Measurements from ENCODE around the gene ADAMTS16. TPM values are rescaled to one million over a fixed set of nuclear protein-coding genes. Genes with fewer than 3 reads are reported as not detected.

The ADAMTS16 gene
- total RNA-seq, 1 experiment from 2014 or later: 0.11 TPM

DNA sequence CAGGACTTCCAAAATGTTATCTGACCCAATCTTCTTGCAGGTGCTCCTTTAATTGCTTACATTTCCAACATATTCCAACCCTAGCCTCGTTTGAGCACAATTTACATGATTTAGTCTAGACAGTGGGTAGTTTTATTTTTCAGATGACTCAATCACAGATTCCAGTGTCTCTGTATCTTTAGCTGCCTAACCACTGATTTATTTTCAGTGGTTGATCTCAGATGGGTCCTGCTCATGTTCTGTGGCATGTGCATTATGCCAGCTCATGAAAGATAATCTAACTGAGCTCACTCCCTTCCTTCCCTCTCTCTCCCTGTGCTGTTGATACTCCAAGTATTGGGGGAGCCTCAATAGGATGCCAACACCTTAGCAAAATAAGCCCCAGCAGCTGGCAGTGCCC is 176.2 kb downstream of the ADAMTS16 start:
- Mint-ChIP-seq H3K27me3 (ENCODE audit: insufficient read depth, unreplicated experiment) (no peaks in the 10 kb centered on the region), H3K9me3 (ENCODE audit: unreplicated experiment) (no peaks in the 10 kb centered on the region), H3K4me3 (ENCODE audit: unreplicated experiment) (no peak overlapping the region), H3K36me3 (ENCODE audit: insufficient read depth, unreplicated experiment) (no peaks in the 10 kb centered on the region), H3K4me1 (ENCODE audit: low read depth, unreplicated experiment) (no peaks in the 10 kb centered on the region), H3K27ac (ENCODE audit: unreplicated experiment) (no peak overlapping the region)
- intact Hi-C loops (cut with micrococcal nuclease; ENCODE audit: unreplicated experiment): no loop called here
- Histone ChIP-seq H3K36me3 (ENCODE audit: control insufficient read depth, insufficient read depth, low read length) (no peaks in the 10 kb centered on the region), H3K4me1 (no peaks in the 10 kb centered on the region), H3K9me3 (no peaks in the 10 kb centered on the region), H3K4me3 (ENCODE audit: low read depth, low read length) (no peak overlapping the region), H3K27me3 (replicated peaks; ENCODE audit: control insufficient read depth, insufficient read depth, low read length) (no peaks in the 10 kb centered on the region)
- POLR2A ChIA-PET: no interaction called here
- CTCF ChIA-PET: no interaction called here
- DNase-seq: no peak
- no TSS peak for BruUV-seq (replicated peaks)
- TF ChIP-seq, protein P1, sequence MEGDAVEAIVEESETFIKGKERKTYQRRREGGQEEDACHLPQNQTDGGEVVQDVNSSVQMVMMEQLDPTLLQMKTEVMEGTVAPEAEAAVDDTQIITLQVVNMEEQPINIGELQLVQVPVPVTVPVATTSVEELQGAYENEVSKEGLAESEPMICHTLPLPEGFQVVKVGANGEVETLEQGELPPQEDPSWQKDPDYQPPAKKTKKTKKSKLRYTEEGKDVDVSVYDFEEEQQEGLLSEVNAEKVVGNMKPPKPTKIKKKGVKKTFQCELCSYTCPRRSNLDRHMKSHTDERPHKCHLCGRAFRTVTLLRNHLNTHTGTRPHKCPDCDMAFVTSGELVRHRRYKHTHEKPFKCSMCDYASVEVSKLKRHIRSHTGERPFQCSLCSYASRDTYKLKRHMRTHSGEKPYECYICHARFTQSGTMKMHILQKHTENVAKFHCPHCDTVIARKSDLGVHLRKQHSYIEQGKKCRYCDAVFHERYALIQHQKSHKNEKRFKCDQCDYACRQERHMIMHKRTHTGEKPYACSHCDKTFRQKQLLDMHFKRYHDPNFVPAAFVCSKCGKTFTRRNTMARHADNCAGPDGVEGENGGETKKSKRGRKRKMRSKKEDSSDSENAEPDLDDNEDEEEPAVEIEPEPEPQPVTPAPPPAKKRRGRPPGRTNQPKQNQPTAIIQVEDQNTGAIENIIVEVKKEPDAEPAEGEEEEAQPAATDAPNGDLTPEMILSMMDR (IDR thresholded peaks at IDR 0.05; ENCODE audit: insufficient read depth in 1 of 2, low read depth in 1 of 2, low read length in 1 of 2, severe bottlenecking in 1 of 2, unreplicated experiment in 1 of 2): no peak

DNA sequence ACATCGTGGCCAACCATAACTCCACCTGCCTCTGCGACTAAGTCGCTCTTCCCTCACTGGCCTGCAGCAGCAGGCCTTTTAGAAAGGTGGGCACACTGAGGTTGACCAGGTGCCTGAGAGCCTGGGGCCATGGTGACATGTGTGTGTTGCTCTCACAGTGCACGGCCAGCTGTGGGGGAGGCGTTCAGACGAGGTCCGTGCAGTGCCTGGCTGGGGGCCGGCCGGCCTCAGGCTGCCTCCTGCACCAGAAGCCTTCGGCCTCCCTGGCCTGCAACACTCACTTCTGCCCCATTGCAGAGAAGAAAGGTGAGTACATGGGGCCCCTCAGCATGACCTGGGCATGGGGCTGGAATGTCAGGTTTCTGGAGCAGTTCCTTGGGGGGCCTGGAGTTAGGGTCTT is 177.8 kb downstream of the ADAMTS16 start:
- Mint-ChIP-seq H3K27me3 (ENCODE audit: insufficient read depth, unreplicated experiment) (no peaks in the 10 kb centered on the region), H3K36me3 (ENCODE audit: insufficient read depth, unreplicated experiment) (no peaks in the 10 kb centered on the region), H3K4me1 (ENCODE audit: low read depth, unreplicated experiment) (no peaks in the 10 kb centered on the region), H3K9me3 (ENCODE audit: unreplicated experiment) (no peaks in the 10 kb centered on the region), H3K27ac (ENCODE audit: unreplicated experiment) (no peak overlapping the region), H3K4me3 (ENCODE audit: unreplicated experiment) (no peak overlapping the region)
- Histone ChIP-seq H3K4me3 (ENCODE audit: low read depth, low read length) (no peak overlapping the region), H3K36me3 (ENCODE audit: control insufficient read depth, insufficient read depth, low read length) (no peaks in the 10 kb centered on the region), H3K9me3 (no peaks in the 10 kb centered on the region), H3K4me1 (no peaks in the 10 kb centered on the region), H3K27me3 (replicated peaks; ENCODE audit: control insufficient read depth, insufficient read depth, low read length) (no peaks in the 10 kb centered on the region)
- no peak for DNase-seq
- intact Hi-C loops (cut with micrococcal nuclease; ENCODE audit: unreplicated experiment): no loop called here
- no TSS peak for BruUV-seq (replicated peaks)
- POLR2A ChIA-PET: no interaction called here
- CTCF ChIA-PET: no interaction called here
- TF ChIP-seq, protein P1 (IDR thresholded peaks at IDR 0.05; ENCODE audit: insufficient read depth in 1 of 2, low read depth in 1 of 2, low read length in 1 of 2, severe bottlenecking in 1 of 2, unreplicated experiment in 1 of 2): no peak

DNA sequence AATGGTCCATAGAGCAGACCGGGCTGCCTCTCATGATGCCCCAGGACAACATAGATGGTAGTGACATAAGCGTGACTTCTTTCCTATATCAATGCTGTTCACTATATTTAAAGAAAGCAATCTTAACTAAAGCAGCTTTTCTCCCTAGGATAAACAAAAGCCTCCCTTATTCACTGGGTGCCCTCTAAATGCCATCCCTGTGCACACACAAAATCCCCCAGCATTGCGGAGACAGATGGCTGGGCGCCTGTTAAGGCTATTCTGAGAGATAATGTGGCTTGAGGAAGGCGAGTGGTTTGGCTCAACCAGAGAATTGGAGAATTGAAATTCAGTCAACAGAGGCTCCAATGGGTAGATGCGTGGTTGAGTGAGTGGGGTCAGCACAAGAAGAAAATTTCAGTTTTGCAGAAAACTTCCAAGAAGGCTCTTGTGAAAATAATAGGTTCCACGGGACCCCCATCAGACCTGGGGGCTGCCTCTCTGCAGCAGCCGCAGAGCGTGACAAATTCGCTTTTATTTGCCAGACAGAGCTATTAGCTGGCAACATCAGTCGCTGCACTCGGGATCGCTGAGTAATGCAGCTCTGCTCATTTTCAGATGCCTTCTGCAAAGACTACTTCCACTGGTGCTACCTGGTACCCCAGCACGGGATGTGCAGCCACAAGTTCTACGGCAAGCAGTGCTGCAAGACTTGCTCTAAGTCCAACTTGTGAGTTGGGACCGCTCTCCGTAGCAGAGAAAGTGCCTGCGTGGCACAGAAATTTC is 178.5 kb downstream of the ADAMTS16 start:
- Mint-ChIP-seq H3K36me3 (ENCODE audit: insufficient read depth, unreplicated experiment) (no peaks in the 10 kb centered on the region), H3K27me3 (ENCODE audit: insufficient read depth, unreplicated experiment) (no peaks in the 10 kb centered on the region), H3K4me1 (ENCODE audit: low read depth, unreplicated experiment) (no peaks in the 10 kb centered on the region), H3K27ac (ENCODE audit: unreplicated experiment) (no peak overlapping the region), H3K9me3 (ENCODE audit: unreplicated experiment) (no peaks in the 10 kb centered on the region), H3K4me3 (ENCODE audit: unreplicated experiment) (no peak overlapping the region)
- CTCF ChIA-PET: no interaction called here
- Histone ChIP-seq H3K9me3 (no peaks in the 10 kb centered on the region), H3K4me1 (no peaks in the 10 kb centered on the region), H3K36me3 (ENCODE audit: control insufficient read depth, insufficient read depth, low read length) (no peaks in the 10 kb centered on the region), H3K4me3 (ENCODE audit: low read depth, low read length) (no peak overlapping the region), H3K27me3 (replicated peaks; ENCODE audit: control insufficient read depth, insufficient read depth, low read length) (no peaks in the 10 kb centered on the region)
- intact Hi-C loops (cut with micrococcal nuclease; ENCODE audit: unreplicated experiment): no loop called here
- no TSS peak for BruUV-seq (replicated peaks)
- TF ChIP-seq, protein P1 (IDR thresholded peaks at IDR 0.05; ENCODE audit: insufficient read depth in 1 of 2, low read depth in 1 of 2, low read length in 1 of 2, severe bottlenecking in 1 of 2, unreplicated experiment in 1 of 2): no peak
- no peak for DNase-seq
- POLR2A ChIA-PET: no interaction called here

Data from Caco-2 (cell line).